Neuronal stem cell (in vitro differentiated cells): ENCODE measurements around the gene PRKACB.

Experiments used
- DNase-seq: peaks from one replicate; pipeline ENCODE4 v3.0.0-alpha.2; 2013; ENCODE audit warnings: low spot score
- H2AFZ ChIP-seq: one replicate; pipeline ENCODE4 v1.6.1; 2013; ENCODE audit warnings: mild to moderate bottlenecking, low read length, inconsistent platforms
- H2AK5ac ChIP-seq: 2 replicates; pipeline ENCODE4 v1.6.1; 2013; ENCODE audit warnings: low read depth, mild to moderate bottlenecking, inconsistent platforms, low read length, moderate library complexity, mixed read lengths
- H2BK120ac ChIP-seq: 2 replicates; pipeline ENCODE4 v1.6.1; 2013; ENCODE audit warnings: low read depth, mild to moderate bottlenecking, inconsistent platforms, low read length, moderate library complexity, mixed read lengths
- H2BK12ac ChIP-seq: one replicate; pipeline ENCODE4 v1.6.1; 2013; ENCODE audit warnings: low read length, inconsistent platforms
- H2BK15ac ChIP-seq: 2 replicates; pipeline ENCODE4 v1.6.1; 2013; ENCODE audit warnings: mild to moderate bottlenecking, low read length, inconsistent platforms, mixed read lengths
- H2BK5ac ChIP-seq: one replicate; pipeline ENCODE4 v1.6.1; 2013; ENCODE audit warnings: inconsistent platforms, mild to moderate bottlenecking, low read length, moderate library complexity
- H3K14ac ChIP-seq: one replicate; pipeline ENCODE4 v1.6.1; 2013; ENCODE audit warnings: low read length, inconsistent platforms
- H3K18ac ChIP-seq: 2 replicates; pipeline ENCODE4 v1.6.1; 2013; ENCODE audit warnings: low read length, inconsistent platforms
- H3K23ac ChIP-seq: 2 replicates; pipeline ENCODE4 v1.6.1; 2013; ENCODE audit warnings: low read depth, mild to moderate bottlenecking, mixed read lengths, low read length, inconsistent platforms; ENCODE audit not compliant: poor library complexity
- H3K27ac ChIP-seq: replicated peaks from 3 replicates; pipeline ENCODE4 v1.5.1; 2013; ENCODE audit warnings: low read length, inconsistent platforms
- H3K27me3 ChIP-seq, 3 experiments: 2 replicates each; pipeline ENCODE4 v1.6.1; 2013; ENCODE audit warnings: low read length in 3 of 3, mild to moderate bottlenecking in 2 of 3, inconsistent platforms in 1 of 3, low read depth in 1 of 3, mixed read lengths in 1 of 3, moderate library complexity in 1 of 3; ENCODE audit not compliant: control insufficient read depth in 3 of 3, insufficient read depth in 3 of 3
- H3K36me3 ChIP-seq, 2 donors: replicated peaks in 1 of 2; 2 replicates each; pipeline ENCODE4 v1.6.1; 2013; ENCODE audit warnings: low read length in 2 of 2; ENCODE audit not compliant: control insufficient read depth in 2 of 2, insufficient read depth in 2 of 2
- H3K4ac ChIP-seq: 2 replicates; pipeline ENCODE4 v1.6.1; 2013; ENCODE audit warnings: inconsistent platforms, mild to moderate bottlenecking, low read length, moderate library complexity
- H3K4me1 ChIP-seq, 2 donors: 1 replicate in 1 of 2; 2 replicates in 1 of 2; pipeline ENCODE4 v1.6.1; 2013; ENCODE audit warnings: low read length in 2 of 2, low read depth in 1 of 2; ENCODE audit not compliant: control insufficient read depth in 2 of 2, insufficient read depth in 1 of 2
- H3K4me2 ChIP-seq: one replicate; pipeline ENCODE4 v1.6.1; 2013; ENCODE audit warnings: mild to moderate bottlenecking, low read length, inconsistent platforms; ENCODE audit not compliant: insufficient read depth, poor library complexity, severe bottlenecking
- H3K4me3 ChIP-seq, 2 donors: 2 replicates each; pipeline ENCODE4 v1.5.1; 2013; ENCODE audit warnings: low read length in 2 of 2, mild to moderate bottlenecking in 2 of 2, inconsistent platforms in 1 of 2, moderate library complexity in 1 of 2
- H3K79me1 ChIP-seq: one replicate; pipeline ENCODE4 v1.6.1; 2013; ENCODE audit warnings: low read depth, mild to moderate bottlenecking, inconsistent platforms, low read length, moderate library complexity
- H3K9ac ChIP-seq: one replicate; pipeline ENCODE4 v1.6.1; 2013; ENCODE audit warnings: mild to moderate bottlenecking, low read depth, low read length, inconsistent platforms; ENCODE audit not compliant: poor library complexity
- H3K9me3 ChIP-seq, 2 donors: replicated peaks in 1 of 2; 2 replicates each; pipeline versions ENCODE3 to v1.6.1; 2013; ENCODE audit warnings: low read length in 2 of 2, mild to moderate bottlenecking in 2 of 2, inconsistent platforms in 1 of 2, low read depth in 1 of 2, mixed read lengths in 1 of 2, moderate library complexity in 1 of 2; ENCODE audit not compliant: control insufficient read depth in 2 of 2, insufficient read depth in 1 of 2
- H4K8ac ChIP-seq: one replicate; pipeline ENCODE4 v1.6.1; 2013; ENCODE audit warnings: low read depth, mild to moderate bottlenecking, inconsistent platforms, low read length, moderate library complexity
- H4K91ac ChIP-seq: one replicate; pipeline ENCODE4 v1.6.1; 2013; ENCODE audit warnings: low read length, low read depth, mild to moderate bottlenecking, inconsistent platforms; ENCODE audit not compliant: poor library complexity
- whole genome bisulfite sequencing, 2 donors: extraction: QIAGEN DNeasy Blood & Tissue Kit; methylation state at CpG; one replicate each; pipeline ENCODE4 v1.1.7; 2013; ENCODE audit warnings: missing lambda C conversion rate in 2 of 2, mixed read lengths in 1 of 2; ENCODE audit not compliant: insufficient read length in 2 of 2, insufficient replicate concordance in 1 of 2; ENCODE audit errors: extremely low coverage in 2 of 2; 5-methylcytosine and 5-hydroxymethylcytosine counted together

Gene PRKACB

DNA sequence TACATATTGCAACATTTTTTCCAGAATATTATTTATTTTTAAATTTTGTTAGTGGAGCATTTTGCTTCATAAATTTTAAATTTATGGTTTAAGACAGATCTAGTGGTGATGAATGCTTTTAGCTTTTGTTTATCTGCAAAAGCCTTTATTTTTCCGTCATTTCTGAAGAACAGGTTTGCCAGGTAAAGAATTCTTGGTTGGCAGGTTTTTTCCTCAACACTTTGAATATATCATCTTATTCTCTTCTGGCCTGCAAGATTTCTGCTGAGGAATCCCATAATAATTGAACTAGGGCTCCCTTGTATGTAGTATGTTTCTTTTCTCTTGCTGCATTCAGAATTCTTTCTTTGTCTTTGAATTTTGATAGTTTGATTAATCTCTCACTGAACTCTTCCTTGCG is 106.6 kb downstream of the PRKACB start:
- Histone ChIP-seq H2BK5ac (no peak overlapping the region), H2BK15ac (no peak overlapping the region), H3K9ac (no peak overlapping the region), H2BK12ac (no peak overlapping the region), H4K91ac (no peak overlapping the region), H3K4me2 (no peak overlapping the region), H3K23ac (no peak overlapping the region), H3K14ac (no peak overlapping the region), H3K4ac (no peak overlapping the region), H3K9me3 (no peaks in the 10 kb centered on the region), H3K27me3 (no peaks in the 10 kb centered on the region), H3K36me3 (no peaks in the 10 kb centered on the region), H2AFZ (no peak overlapping the region), H4K8ac (no peak overlapping the region), H2BK120ac (no peak overlapping the region), H3K79me1 (no peaks in the 10 kb centered on the region), H3K18ac (no peak overlapping the region), H3K4me1 (no peaks in the 10 kb centered on the region), H2AK5ac (no peak overlapping the region), H3K27ac (no peak overlapping the region), H3K4me3 (no peak overlapping the region)
- DNase-seq: no peak
- no CpG with 5 or more reads among the region's 2 CpGs for WGBS, 2 donors

DNA sequence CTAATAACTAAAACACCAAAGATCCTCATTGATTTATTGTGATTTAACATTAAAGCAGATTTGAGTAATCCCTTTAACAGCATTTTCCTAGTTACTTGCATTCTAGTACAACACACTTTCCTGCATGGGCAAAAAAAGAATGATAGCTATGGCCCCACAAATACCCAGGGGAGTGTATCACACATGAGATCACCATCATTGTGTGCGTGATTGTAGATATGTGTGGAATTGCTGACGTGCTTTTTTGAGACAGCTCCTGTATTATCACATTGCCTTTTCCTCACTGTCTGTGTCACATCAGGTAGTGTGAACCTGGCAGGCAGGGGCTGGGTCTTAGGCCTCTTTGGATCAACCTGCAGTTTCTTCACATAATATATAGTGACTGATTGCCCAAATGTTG is 109.0 kb downstream of the PRKACB start:
- no peak overlapping the region for H3K23ac ChIP-seq
- H3K9me3 ChIP-seq: no peaks in the 10 kb centered on the region
- H3K9ac ChIP-seq: no peak overlapping the region
- H3K4me2 ChIP-seq: no peak overlapping the region
- H2AFZ ChIP-seq: no peak overlapping the region
- H4K91ac ChIP-seq: no peak overlapping the region
- H3K4ac ChIP-seq: no peak overlapping the region
- H2BK5ac ChIP-seq: no peak overlapping the region
- no peaks in the 10 kb centered on the region for H3K4me1 ChIP-seq
- H3K27ac ChIP-seq: no peak overlapping the region
- no CpG with 5 or more reads among the region's 2 CpGs for WGBS, 2 donors
- no peak overlapping the region for H3K18ac ChIP-seq
- H2AK5ac ChIP-seq: no peak overlapping the region
- H2BK120ac ChIP-seq: no peak overlapping the region
- no peaks in the 10 kb centered on the region for H3K36me3 ChIP-seq
- DNase-seq: no peak
- H2BK15ac ChIP-seq: no peak overlapping the region
- no peak overlapping the region for H2BK12ac ChIP-seq
- no peak overlapping the region for H4K8ac ChIP-seq
- H3K4me3 ChIP-seq: no peak overlapping the region
- H3K14ac ChIP-seq: no peak overlapping the region
- H3K79me1 ChIP-seq: no peaks in the 10 kb centered on the region
- H3K27me3 ChIP-seq: no peaks in the 10 kb centered on the region

DNA sequence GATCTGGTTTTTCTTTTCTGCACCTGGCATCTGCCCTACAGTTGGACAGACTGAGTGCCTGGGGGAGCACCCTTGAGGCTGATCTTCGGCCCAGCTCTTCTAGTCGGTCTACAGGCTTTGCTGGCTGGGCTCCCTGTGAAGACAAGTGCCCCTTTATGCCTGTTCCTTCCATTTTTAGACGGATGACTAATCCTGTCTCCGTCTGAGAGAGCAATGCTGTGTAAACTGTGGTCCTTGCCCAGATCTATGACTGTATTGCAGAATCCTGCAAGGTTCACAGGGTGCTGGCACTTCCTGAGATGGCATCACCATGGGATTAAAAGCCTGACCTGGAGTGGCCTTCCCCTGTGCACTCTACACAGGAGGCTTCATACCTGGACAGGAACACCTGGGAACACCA is 109.8 kb downstream of the PRKACB start:
- no peak for DNase-seq
- WGBS, 2 donors: no CpG with 5 or more reads among the region's 4 CpGs

DNA sequence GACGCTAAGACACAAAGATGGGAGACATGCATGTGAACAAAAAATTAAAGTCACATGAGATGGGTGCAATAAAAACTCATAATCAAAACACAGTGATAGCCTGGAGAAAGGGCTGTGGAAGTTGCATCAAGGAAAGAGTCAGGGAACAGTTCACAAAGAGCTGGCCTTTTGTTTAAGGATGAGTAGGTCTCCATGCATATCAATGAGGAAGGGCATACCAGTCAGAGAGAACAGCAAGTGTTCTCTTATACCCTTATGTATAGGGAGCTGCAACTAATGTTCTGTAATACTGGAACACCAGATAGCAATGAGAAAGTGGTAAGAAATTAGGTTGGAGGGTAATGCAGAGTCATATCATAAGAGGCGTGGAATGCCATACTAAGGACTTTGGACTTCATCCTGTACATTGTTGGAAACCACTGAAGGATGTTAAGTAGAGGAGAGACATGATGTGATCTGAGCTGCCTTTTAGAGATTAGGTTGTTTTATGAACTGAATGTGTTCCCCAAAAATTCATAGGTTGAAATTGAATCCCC is 110.7 kb downstream of the PRKACB start:
- no CpG with 5 or more reads among the region's 2 CpGs for WGBS, 2 donors
- no peak overlapping the region for H3K9ac ChIP-seq
- H3K4ac ChIP-seq: no peak overlapping the region
- H3K4me1 ChIP-seq: no peaks in the 10 kb centered on the region
- no peak overlapping the region for H3K27ac ChIP-seq
- H3K18ac ChIP-seq: no peak overlapping the region
- H3K36me3 ChIP-seq: no peaks in the 10 kb centered on the region
- H3K4me2 ChIP-seq: no peak overlapping the region
- no peak overlapping the region for H2BK15ac ChIP-seq
- no peak overlapping the region for H2AK5ac ChIP-seq
- H3K23ac ChIP-seq: no peak overlapping the region
- H2AFZ ChIP-seq: no peak overlapping the region
- no peaks in the 10 kb centered on the region for H3K79me1 ChIP-seq
- no peak overlapping the region for H4K8ac ChIP-seq
- no peak overlapping the region for H2BK12ac ChIP-seq
- no peak overlapping the region for H3K4me3 ChIP-seq
- DNase-seq: no peak
- no peaks in the 10 kb centered on the region for H3K9me3 ChIP-seq
- no peak overlapping the region for H3K14ac ChIP-seq
- no peak overlapping the region for H2BK120ac ChIP-seq
- no peak overlapping the region for H4K91ac ChIP-seq
- peaks cover 0 to 7% (median 0%) of the 10 kb centered on the region in 3 experiments for H3K27me3 ChIP-seq
- H2BK5ac ChIP-seq: no peak overlapping the region

More for the DNA sequence above, 109.8 kb downstream of the PRKACB start:
- Histone ChIP-seq H2BK12ac (no peak overlapping the region), H3K14ac (no peak overlapping the region), H3K23ac (no peak overlapping the region), H2BK15ac (no peak overlapping the region), H3K18ac (no peak overlapping the region), H3K4me3 (no peak overlapping the region), H3K9ac (no peak overlapping the region), H3K4ac (no peak overlapping the region), H3K4me1 (no peaks in the 10 kb centered on the region), H3K9me3 (no peaks in the 10 kb centered on the region), H2AFZ (no peak overlapping the region), H4K91ac (no peak overlapping the region), H2BK5ac (no peak overlapping the region), H3K27ac (no peak overlapping the region), H2AK5ac (no peak overlapping the region), H3K27me3 (peaks cover 0 to 5% (median 0%) of the 10 kb centered on the region in 3 experiments), H2BK120ac (no peak overlapping the region), H3K36me3 (no peaks in the 10 kb centered on the region), H3K79me1 (no peaks in the 10 kb centered on the region), H3K4me2 (no peak overlapping the region), H4K8ac (no peak overlapping the region)
